ENCODE data around the gene TNC. TPM values are rescaled to one million over a fixed set of nuclear protein-coding genes. Genes with fewer than 3 reads are reported as not detected.

TNC gene
- total and polyA plus RNA-seq, 2 donors (not counting 3 experiments of a cell fraction or from before 2014, with no cell fraction given): 0.29 TPM; not detected in 1

- FAIRE-seq (no peak), DNase-seq (ENCODE audit: low read depth, low spot score) (peak; percentile 26)
- no peaks in the 10 kb centered on the region for H3K36me3 ChIP-seq (ENCODE audit: control insufficient read depth in 2 of 2, extremely low read depth in 1 of 2, insufficient read depth in 2 of 2, low read length in 2 of 2)
- H3K27ac ChIP-seq (ENCODE audit: insufficient read depth, low read depth, low read length): no peak overlapping the region
- H4K20me1 ChIP-seq (replicated peaks; ENCODE audit: control insufficient read depth, extremely low read depth, insufficient read depth, low read length): no peaks in the 10 kb centered on the region
- no peaks in the 10 kb centered on the region for H3K4me1 ChIP-seq (ENCODE audit: control insufficient read depth, extremely low read depth, insufficient read depth, low read length)
- H3K9me3 ChIP-seq (replicated peaks; ENCODE audit: control insufficient read depth, insufficient read depth, low read length): no peaks in the 10 kb centered on the region
- BruUV-seq (replicated peaks): no TSS peak
- H3K9ac ChIP-seq (replicated peaks; ENCODE audit: extremely low read depth, insufficient read depth, low read length): no peak overlapping the region
- H3K79me2 ChIP-seq (ENCODE audit: control insufficient read depth, insufficient read depth, low read length): no peaks in the 10 kb centered on the region
- H3K4me3 ChIP-seq (replicated peaks in 1 of 3; ENCODE audit: insufficient read depth in 1 of 3, low read depth in 1 of 3, low read length in 3 of 3): no peak overlapping the region
- peaks cover 0 to 5% of the 10 kb centered on the region in 2 experiments for H3K27me3 ChIP-seq (ENCODE audit: control insufficient read depth in 2 of 2, insufficient read depth in 2 of 2, low read length in 2 of 2)
- no peak overlapping the region for H2AFZ ChIP-seq (ENCODE audit: low read depth, low read length)
- CTCF ChIA-PET: interaction anchor here (0.8 to 6.9 kb wide), 19 partner anchors 9 to 612 kb away, joined by 3 to 144 read pairs (median 5); partner anchors contain the start of gene TEX48
- H3K9me1 ChIP-seq (replicated peaks; ENCODE audit: control insufficient read depth, extremely low read depth, insufficient read depth, low read length): no peaks in the 10 kb centered on the region
- peak; percentile 50 to 66 for TF ChIP-seq CTCF (IDR thresholded peaks at IDR 0.05; ENCODE audit: extremely low read depth in 1 of 2, insufficient read depth in 1 of 2, low read depth in 1 of 2, low read length in 2 of 2)
- no peak for TF ChIP-seq FOS (IDR thresholded peaks at IDR 0.05; ENCODE audit: borderline replicate concordance, insufficient read depth, low read length)
- no peak for TF ChIP-seq EZH2 (IDR thresholded peaks at IDR 0.05; ENCODE audit: borderline replicate concordance, low read depth, low read length, severe bottlenecking)
- TF ChIP-seq POLR2A (IDR thresholded peaks at IDR 0.05; ENCODE audit: low read depth, low read length): no peak
- no peak for TF ChIP-seq MAX (IDR thresholded peaks at IDR 0.05; ENCODE audit: insufficient read depth, insufficient read length)
- dilution Hi-C loops (cut with MboI; ENCODE audit: extremely low pct_ligation_motif_present, low sequenced_read_pairs): no loop called here
- intact Hi-C loops (cut with micrococcal nuclease): loop anchor here (10.0 kb wide), 1 partner anchor 510 kb away; no protein-coding TSS in a partner anchor
- POLR2A ChIA-PET: no interaction called here
- no peak overlapping the region for H3K4me2 ChIP-seq (ENCODE audit: insufficient read depth, low read length)
Measured at GRCh38 chr9:115015018-115015635, 102.8 kb downstream of the TNC start.

Measured in endothelial cell of umbilical vein (primary cell).